Neural cell (in vitro differentiated cells): Measurements from ENCODE around the gene RNF32. TPM values are rescaled to one million over a fixed set of nuclear protein-coding genes. Genes with fewer than 3 reads are reported as not detected.

Source experiments
- H2AFZ ChIP-seq: fragments of 200-600, 300-800 bp; sonication (generic), shearing (Covaris generic); 2 replicates; pipeline ENCODE4 v1.6.0; 2014; ENCODE audit warnings: low read depth, mild to moderate bottlenecking, antibody characterized with exemption, low read length, moderate library complexity
- H3F3A ChIP-seq: fragments of 200-600 bp; shearing (Covaris generic); 2 replicates; pipeline ENCODE4 v1.6.1; 2016; ENCODE audit warnings: mild to moderate bottlenecking, moderate library complexity, mixed read lengths, antibody characterized with exemption, low read length; ENCODE audit not compliant: insufficient read depth, poor library complexity, severe bottlenecking
- H3K27ac ChIP-seq: fragments of 200-600, 300-800 bp; sonication (generic), shearing (Covaris generic); 2 replicates; pipeline ENCODE4 v1.5.1; 2014; ENCODE audit warnings: mild to moderate bottlenecking, low read length, moderate library complexity
- H3K27me3 ChIP-seq: fragments of 300-800, 200-600 bp; sonication (generic), shearing (Covaris generic); 2 replicates; pipeline ENCODE4 v1.6.0; 2014; ENCODE audit warnings: mild to moderate bottlenecking, low read depth, low read length, moderate library complexity; ENCODE audit not compliant: insufficient read depth
- H3K36me3 ChIP-seq: fragments of 300-800, 200-600 bp; sonication (generic), shearing (Covaris generic); 2 replicates; pipeline ENCODE4 v1.5.1; 2014; ENCODE audit warnings: mild to moderate bottlenecking, antibody characterized with exemption, low read length, moderate library complexity; ENCODE audit not compliant: insufficient read depth
- H3K4me2 ChIP-seq: fragments of 300-800, 200-600 bp; sonication (generic), shearing (Covaris generic); 2 replicates; pipeline ENCODE4 v1.6.0; 2014; ENCODE audit warnings: mild to moderate bottlenecking, low read length
- H3K4me3 ChIP-seq: fragments of 300-800, 200-600 bp; sonication (generic), shearing (Covaris generic); 2 replicates; pipeline ENCODE4 v1.5.1; 2014; ENCODE audit warnings: mild to moderate bottlenecking, low read length, moderate library complexity
- H3K79me2 ChIP-seq: fragments of 200-600 bp; shearing (Covaris generic); replicated peaks from 2 replicates; pipeline ENCODE4 v1.6.0; 2014; ENCODE audit warnings: mild to moderate bottlenecking, low read length, moderate library complexity; ENCODE audit not compliant: insufficient read depth
- H3K9ac ChIP-seq: fragments of 300-800, 200-600 bp; sonication (generic), shearing (Covaris generic); 2 replicates; pipeline ENCODE4 v1.6.1; 2016; ENCODE audit warnings: mild to moderate bottlenecking, low read length, mixed read lengths
- H3K9me2 ChIP-seq: fragments of 200-600 bp; shearing (Covaris generic); 2 replicates; pipeline ENCODE4 v1.6.1; 2016; ENCODE audit warnings: mild to moderate bottlenecking, low read length, mixed read lengths; ENCODE audit not compliant: insufficient read depth
- H3K9me3 ChIP-seq: fragments of 200-600, 300-800 bp; sonication (generic), shearing (Covaris generic); 2 replicates; pipeline ENCODE4 v1.6.1; 2016; ENCODE audit warnings: mild to moderate bottlenecking, mixed run types, low read length, moderate library complexity, mixed read lengths
- H4K20me1 ChIP-seq: fragments of 200-600 bp; shearing (Covaris generic); 2 replicates; pipeline ENCODE4 v1.6.1; 2016; ENCODE audit warnings: mild to moderate bottlenecking, mixed run types; ENCODE audit not compliant: insufficient read depth
- EP300 ChIP-seq: fragments of 450-650 bp; conservative IDR thresholded peaks from 2 replicates; pipeline ENCODE4 v1.6.1; 2014; ENCODE audit warnings: antibody characterized with exemption, mild to moderate bottlenecking, moderate library complexity; ENCODE audit not compliant: poor library complexity, severe bottlenecking
- EZH2 ChIP-seq: fragments of 200-600, 300-800 bp; shearing (Covaris generic), sonication (generic); IDR thresholded peaks from 2 replicates; pipeline ENCODE4 v1.6.1; 2014; ENCODE audit warnings: antibody characterized with exemption, low read length, borderline replicate concordance, mild to moderate bottlenecking; ENCODE audit not compliant: insufficient read depth, poor library complexity, severe bottlenecking
- MXI1 ChIP-seq: fragments of 450-650 bp; conservative IDR thresholded peaks from 2 replicates; pipeline ENCODE4 v1.6.1; 2014; ENCODE audit warnings: antibody characterized with exemption, mild to moderate bottlenecking; ENCODE audit not compliant: poor library complexity, severe bottlenecking
- POLR2AphosphoS5 ChIP-seq: IDR thresholded peaks from 2 replicates; pipeline ENCODE4 v1.6.1; 2012
- RAD21 ChIP-seq: fragments of 450-650 bp; conservative IDR thresholded peaks from 2 replicates; pipeline ENCODE4 v1.6.1; 2014; ENCODE audit warnings: antibody characterized with exemption, mild to moderate bottlenecking, moderate library complexity
- SMC3 ChIP-seq: fragments of 450-650 bp; conservative IDR thresholded peaks from 2 replicates; pipeline ENCODE4 v1.6.1; 2014; ENCODE audit warnings: antibody characterized with exemption, mild to moderate bottlenecking, moderate library complexity; ENCODE audit not compliant: poor library complexity
- TAF1 ChIP-seq: IDR thresholded peaks from 2 replicates; pipeline ENCODE4 v1.6.1; 2012; ENCODE audit warnings: low read depth
- polyA plus RNA-seq: library from polyadenylated mRNA; depleted of rRNA; stranded (reverse); fragments of >200 nt; gene quantifications from 2 replicates; pipeline ENCODE4 v1.2.3, GENCODE V29; 2014
- TF ChIP-seq, protein P1 (sequence below): fragments of 450-650 bp; IDR thresholded peaks from 2 replicates; pipeline ENCODE4 v1.5.1; 2014; ENCODE audit warnings: antibody characterized with exemption, mild to moderate bottlenecking, moderate library complexity; ENCODE audit not compliant: poor library complexity, severe bottlenecking
- TF ChIP-seq, protein P2 (sequence below): IDR thresholded peaks from 2 replicates; pipeline ENCODE4 v1.6.1; 2012; ENCODE audit warnings: borderline replicate concordance

The RNF32 gene
- polyA plus RNA-seq, 1 donor from 2014 or later, result 2.6 TPM

DNA sequence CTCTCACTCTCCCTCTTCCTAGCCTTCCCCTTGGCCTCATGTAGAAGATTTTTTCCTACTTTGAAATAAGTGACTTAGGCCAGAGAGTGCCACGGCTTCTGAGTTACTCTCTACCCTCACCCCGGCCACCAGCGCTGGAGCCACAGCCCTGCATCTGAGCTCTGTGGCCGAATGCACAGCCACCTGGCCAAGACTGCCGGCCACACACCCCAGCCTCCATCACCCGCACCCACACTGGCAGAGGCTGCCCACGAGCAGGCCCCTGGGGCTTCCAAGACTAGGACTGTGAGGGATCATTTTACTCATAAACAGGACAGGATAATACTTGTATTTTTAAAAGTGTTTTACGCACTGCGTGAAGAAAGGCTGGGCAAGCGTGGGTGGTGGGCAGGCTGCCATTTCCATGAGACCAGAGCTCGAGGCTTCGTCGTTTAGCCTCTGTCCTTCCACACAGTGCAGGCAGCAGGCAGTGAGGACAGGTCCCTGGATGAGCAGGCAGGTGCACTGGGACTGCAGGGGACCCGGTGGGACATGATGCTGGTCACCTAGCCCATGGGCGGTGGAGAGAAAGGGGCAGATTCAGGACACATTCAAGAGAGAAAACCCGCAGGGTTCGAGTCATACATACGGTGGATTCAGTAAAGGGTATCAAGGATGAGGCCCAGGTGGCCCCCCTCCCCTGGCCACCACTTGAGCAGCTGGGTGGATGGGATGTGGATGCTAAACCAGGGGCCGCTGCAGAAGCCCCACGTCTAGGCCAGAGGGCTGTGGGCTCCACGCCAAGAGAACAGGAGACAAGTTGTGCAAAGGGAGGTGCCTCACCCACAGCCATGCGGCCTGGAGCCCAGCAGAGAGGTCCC, 35.5 kb upstream of the RNF32 start:
- Histone ChIP-seq H3K27me3 (no peaks in the 10 kb centered on the region), H3K36me3 (no peaks in the 10 kb centered on the region), H3K9me2 (no peaks in the 10 kb centered on the region), H3K4me2 (no peak overlapping the region), H3K27ac (no peak overlapping the region), H3K4me3 (no peak overlapping the region), H3K9me3 (no peaks in the 10 kb centered on the region), H4K20me1 (no peaks in the 10 kb centered on the region), H3K9ac (no peak overlapping the region), H3F3A (no peaks in the 10 kb centered on the region), H2AFZ (no peak overlapping the region), H3K79me2 (no peaks in the 10 kb centered on the region)
- TF ChIP-seq, protein P1, sequence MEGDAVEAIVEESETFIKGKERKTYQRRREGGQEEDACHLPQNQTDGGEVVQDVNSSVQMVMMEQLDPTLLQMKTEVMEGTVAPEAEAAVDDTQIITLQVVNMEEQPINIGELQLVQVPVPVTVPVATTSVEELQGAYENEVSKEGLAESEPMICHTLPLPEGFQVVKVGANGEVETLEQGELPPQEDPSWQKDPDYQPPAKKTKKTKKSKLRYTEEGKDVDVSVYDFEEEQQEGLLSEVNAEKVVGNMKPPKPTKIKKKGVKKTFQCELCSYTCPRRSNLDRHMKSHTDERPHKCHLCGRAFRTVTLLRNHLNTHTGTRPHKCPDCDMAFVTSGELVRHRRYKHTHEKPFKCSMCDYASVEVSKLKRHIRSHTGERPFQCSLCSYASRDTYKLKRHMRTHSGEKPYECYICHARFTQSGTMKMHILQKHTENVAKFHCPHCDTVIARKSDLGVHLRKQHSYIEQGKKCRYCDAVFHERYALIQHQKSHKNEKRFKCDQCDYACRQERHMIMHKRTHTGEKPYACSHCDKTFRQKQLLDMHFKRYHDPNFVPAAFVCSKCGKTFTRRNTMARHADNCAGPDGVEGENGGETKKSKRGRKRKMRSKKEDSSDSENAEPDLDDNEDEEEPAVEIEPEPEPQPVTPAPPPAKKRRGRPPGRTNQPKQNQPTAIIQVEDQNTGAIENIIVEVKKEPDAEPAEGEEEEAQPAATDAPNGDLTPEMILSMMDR, result no peak
- TF ChIP-seq SMC3 (no peak), EP300 (no peak), EZH2 (no peak), TAF1 (no peak), MXI1 (no peak), POLR2AphosphoS5 (no peak), RAD21 (no peak)
- TF ChIP-seq, protein P2, sequence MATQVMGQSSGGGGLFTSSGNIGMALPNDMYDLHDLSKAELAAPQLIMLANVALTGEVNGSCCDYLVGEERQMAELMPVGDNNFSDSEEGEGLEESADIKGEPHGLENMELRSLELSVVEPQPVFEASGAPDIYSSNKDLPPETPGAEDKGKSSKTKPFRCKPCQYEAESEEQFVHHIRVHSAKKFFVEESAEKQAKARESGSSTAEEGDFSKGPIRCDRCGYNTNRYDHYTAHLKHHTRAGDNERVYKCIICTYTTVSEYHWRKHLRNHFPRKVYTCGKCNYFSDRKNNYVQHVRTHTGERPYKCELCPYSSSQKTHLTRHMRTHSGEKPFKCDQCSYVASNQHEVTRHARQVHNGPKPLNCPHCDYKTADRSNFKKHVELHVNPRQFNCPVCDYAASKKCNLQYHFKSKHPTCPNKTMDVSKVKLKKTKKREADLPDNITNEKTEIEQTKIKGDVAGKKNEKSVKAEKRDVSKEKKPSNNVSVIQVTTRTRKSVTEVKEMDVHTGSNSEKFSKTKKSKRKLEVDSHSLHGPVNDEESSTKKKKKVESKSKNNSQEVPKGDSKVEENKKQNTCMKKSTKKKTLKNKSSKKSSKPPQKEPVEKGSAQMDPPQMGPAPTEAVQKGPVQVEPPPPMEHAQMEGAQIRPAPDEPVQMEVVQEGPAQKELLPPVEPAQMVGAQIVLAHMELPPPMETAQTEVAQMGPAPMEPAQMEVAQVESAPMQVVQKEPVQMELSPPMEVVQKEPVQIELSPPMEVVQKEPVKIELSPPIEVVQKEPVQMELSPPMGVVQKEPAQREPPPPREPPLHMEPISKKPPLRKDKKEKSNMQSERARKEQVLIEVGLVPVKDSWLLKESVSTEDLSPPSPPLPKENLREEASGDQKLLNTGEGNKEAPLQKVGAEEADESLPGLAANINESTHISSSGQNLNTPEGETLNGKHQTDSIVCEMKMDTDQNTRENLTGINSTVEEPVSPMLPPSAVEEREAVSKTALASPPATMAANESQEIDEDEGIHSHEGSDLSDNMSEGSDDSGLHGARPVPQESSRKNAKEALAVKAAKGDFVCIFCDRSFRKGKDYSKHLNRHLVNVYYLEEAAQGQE, result no peak

DNA sequence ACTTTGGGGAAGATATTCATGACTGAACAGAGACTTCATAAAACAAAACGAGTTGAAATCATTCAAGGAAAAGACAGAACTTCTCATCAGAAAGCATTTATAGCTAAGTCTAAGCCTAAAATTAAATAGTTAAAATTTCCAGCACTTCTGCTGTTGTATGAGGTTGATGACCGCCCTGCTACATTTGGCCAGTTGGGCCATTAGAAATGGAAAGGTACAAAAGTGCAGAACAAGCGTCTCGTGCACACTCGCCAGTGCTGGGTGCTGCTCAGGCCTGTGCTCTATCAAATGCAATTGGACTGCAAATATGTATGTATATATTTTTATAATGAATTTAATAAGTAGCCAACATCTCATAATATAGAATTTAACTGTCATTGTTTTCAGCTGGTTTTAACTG, 34.4 kb upstream of the RNF32 start:
- Histone ChIP-seq H3K4me2 (no peak overlapping the region), H3K9me3 (no peaks in the 10 kb centered on the region), H3K9ac (no peak overlapping the region), H3F3A (no peaks in the 10 kb centered on the region), H3K27ac (no peak overlapping the region), H3K79me2 (no peaks in the 10 kb centered on the region), H2AFZ (no peak overlapping the region), H3K36me3 (no peaks in the 10 kb centered on the region), H3K27me3 (no peaks in the 10 kb centered on the region), H3K4me3 (no peak overlapping the region), H3K9me2 (no peaks in the 10 kb centered on the region), H4K20me1 (no peaks in the 10 kb centered on the region)
- TF ChIP-seq POLR2AphosphoS5 (no peak), RAD21 (no peak), TAF1 (no peak), SMC3 (no peak), EZH2 (no peak), EP300 (no peak), MXI1 (no peak)
- TF ChIP-seq, protein P2, result no peak
- TF ChIP-seq, protein P1, result no peak
